Gastrocnemius medialis (tissue), 4 donors: Measurements from ENCODE around the gene RB1.

Source experiments
- POLR2A ChIP-seq, 2 donors: fragments of 450-650 bp; IDR thresholded peaks; one replicate each; pipeline ENCODE4 v1.6.1; 2017; ENCODE audit warnings: antibody characterized with exemption in 2 of 2, mild to moderate bottlenecking in 2 of 2, moderate library complexity in 2 of 2
- TF ChIP-seq, protein P1 (sequence below), 5 experiments: fragments of 450-650 bp in 3 of 5; fragments of 200-600 bp in 2 of 5; sonication (generic) in 2 of 5; IDR thresholded peaks in 4 of 5; conservative IDR thresholded peaks in 1 of 5; 1 replicate in 4 of 5; 2 replicates in 1 of 5; pipeline ENCODE4 v1.5.1; 2016 to 2019; ENCODE audit warnings: antibody characterized with exemption in 5 of 5, mild to moderate bottlenecking in 3 of 5, moderate library complexity in 3 of 5

DNA sequence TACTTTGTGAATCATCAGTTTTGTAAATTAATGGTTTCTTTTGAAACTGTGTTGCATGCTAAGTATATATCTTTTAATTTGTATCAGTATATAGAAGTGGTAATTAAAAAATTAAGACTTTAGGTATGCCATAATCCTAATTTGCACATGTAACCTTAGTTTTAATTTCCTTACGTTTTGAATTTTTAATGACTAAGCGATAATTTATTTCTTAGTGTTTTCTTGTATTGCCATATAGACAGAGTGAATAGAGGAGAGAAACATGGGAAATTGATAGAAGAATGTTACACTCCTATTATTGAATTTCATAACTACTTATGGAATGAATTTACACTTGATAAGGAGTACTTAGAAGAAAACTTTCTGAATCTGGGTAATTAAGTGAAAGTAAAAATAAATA is 79.8 kb downstream of the RB1 start:
- TF ChIP-seq, protein P1, sequence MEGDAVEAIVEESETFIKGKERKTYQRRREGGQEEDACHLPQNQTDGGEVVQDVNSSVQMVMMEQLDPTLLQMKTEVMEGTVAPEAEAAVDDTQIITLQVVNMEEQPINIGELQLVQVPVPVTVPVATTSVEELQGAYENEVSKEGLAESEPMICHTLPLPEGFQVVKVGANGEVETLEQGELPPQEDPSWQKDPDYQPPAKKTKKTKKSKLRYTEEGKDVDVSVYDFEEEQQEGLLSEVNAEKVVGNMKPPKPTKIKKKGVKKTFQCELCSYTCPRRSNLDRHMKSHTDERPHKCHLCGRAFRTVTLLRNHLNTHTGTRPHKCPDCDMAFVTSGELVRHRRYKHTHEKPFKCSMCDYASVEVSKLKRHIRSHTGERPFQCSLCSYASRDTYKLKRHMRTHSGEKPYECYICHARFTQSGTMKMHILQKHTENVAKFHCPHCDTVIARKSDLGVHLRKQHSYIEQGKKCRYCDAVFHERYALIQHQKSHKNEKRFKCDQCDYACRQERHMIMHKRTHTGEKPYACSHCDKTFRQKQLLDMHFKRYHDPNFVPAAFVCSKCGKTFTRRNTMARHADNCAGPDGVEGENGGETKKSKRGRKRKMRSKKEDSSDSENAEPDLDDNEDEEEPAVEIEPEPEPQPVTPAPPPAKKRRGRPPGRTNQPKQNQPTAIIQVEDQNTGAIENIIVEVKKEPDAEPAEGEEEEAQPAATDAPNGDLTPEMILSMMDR (IDR thresholded peaks at IDR 0.05 in 4 of 5, conservative IDR thresholded peaks at IDR 0.05 in 1 of 5) = no peak
- TF ChIP-seq POLR2A (IDR thresholded peaks at IDR 0.05) = no peak
